HepG2 (cell line): ENCODE measurements around the gene OSCP1. TPM values are rescaled to one million over a fixed set of nuclear protein-coding genes. Genes with fewer than 3 reads are reported as not detected.
A peak's percentile ranks its signal among the peaks of the same experiment; 100 is the strongest.

Experiments
- ARID2 ChIP-seq: sonication (generic); formaldehyde crosslinking; IDR thresholded peaks from 2 replicates; pipeline ENCODE4 v1.8.1; 2022; ENCODE audit warnings: mild to moderate bottlenecking, missing genetic modification reagents, borderline replicate concordance
- CBX1 ChIP-seq: IDR thresholded peaks from one replicate; pipeline ENCODE4 v1.6.1; 2016; ENCODE audit warnings: antibody characterized with exemption, low read depth
- HHEX ChIP-seq: IDR thresholded peaks from 2 replicates; pipeline ENCODE4 v1.6.1; 2016; ENCODE audit warnings: control low read depth
- HOXD1 ChIP-seq: sonication (generic); formaldehyde crosslinking; IDR thresholded peaks from 2 replicates; pipeline ENCODE4 v1.5.0; 2020; ENCODE audit warnings: missing genetic modification reagents
- MYC ChIP-seq: sonication (generic); formaldehyde crosslinking; IDR thresholded peaks from 2 replicates; pipeline ENCODE4 v1.9.0; 2021; ENCODE audit warnings: missing genetic modification reagents, borderline replicate concordance
- SAP130 ChIP-seq: IDR thresholded peaks from 2 replicates; pipeline ENCODE4 v1.6.1; 2016; ENCODE audit warnings: low read depth
- TP53 ChIP-seq: sonication (generic); formaldehyde crosslinking; conservative IDR thresholded peaks from 2 replicates; pipeline ENCODE4 v1.4.0; 2020; ENCODE audit warnings: missing genetic modification reagents
- WIZ ChIP-seq: sonication (generic); formaldehyde crosslinking; IDR thresholded peaks from 2 replicates; pipeline ENCODE4 v1.5.1; 2020; ENCODE audit warnings: mild to moderate bottlenecking, missing genetic modification reagents
- ZNF224 ChIP-seq: sonication (generic); formaldehyde crosslinking; IDR thresholded peaks from 2 replicates; pipeline ENCODE4 v1.5.0; 2020; ENCODE audit warnings: mild to moderate bottlenecking, missing genetic modification reagents
- ZNF260 ChIP-seq: sonication (generic); formaldehyde crosslinking; IDR thresholded peaks from 2 replicates; pipeline ENCODE4 v1.4.0; 2020; ENCODE audit warnings: missing genetic modification reagents, low read depth, mild to moderate bottlenecking, borderline replicate concordance
- ZNF607 ChIP-seq: sonication (generic); formaldehyde crosslinking; IDR thresholded peaks from 2 replicates; pipeline ENCODE4 v1.5.1; 2020; ENCODE audit warnings: missing genetic modification reagents, mild to moderate bottlenecking, borderline replicate concordance
- ZNF713 ChIP-seq: sonication (generic); formaldehyde crosslinking; IDR thresholded peaks from 2 replicates; pipeline ENCODE4 v1.4.0; 2020; ENCODE audit warnings: mild to moderate bottlenecking, missing genetic modification reagents
- ZNF790 ChIP-seq: sonication (generic); formaldehyde crosslinking; IDR thresholded peaks from 2 replicates; pipeline ENCODE4 v1.8.0; 2022; ENCODE audit warnings: missing genetic modification reagents, mild to moderate bottlenecking, borderline replicate concordance
- polyA plus RNA-seq, 8 experiments: library from polyadenylated mRNA; depleted of rRNA in 3 of 8; stranded (reverse) in 7 of 8; unstranded in 1 of 8; fragments of >200 nt; fragmentation: Illumina TruSeq in 4 of 8; extraction: Trizol in 4 of 8; gene quantifications; 2 replicates each; pipeline versions ENCODE4 v1.2.1 to v1.2.3, GENCODE V29; 2011 to 2016; ENCODE audit warnings: low read depth in 4 of 8, missing spikeins in 1 of 8, mixed read lengths in 1 of 8; ENCODE audit not compliant: insufficient read depth in 1 of 8
- total RNA-seq, 5 experiments: library from RNA; depleted of rRNA; stranded (reverse); fragments of >200 nt; fragmentation: Illumina TruSeq; extraction: Trizol; gene quantifications; 2 replicates each; pipeline ENCODE4 v1.2.3, GENCODE V29; 2016; ENCODE audit warnings: low read depth in 1 of 5
- TF ChIP-seq, protein P1 (sequence below): sonication (generic); formaldehyde crosslinking; IDR thresholded peaks from 2 replicates; pipeline ENCODE4 v1.8.1; 2022; ENCODE audit warnings: low read depth, mild to moderate bottlenecking, missing genetic modification reagents
- TF ChIP-seq, protein P2 (sequence below): sonication (generic); formaldehyde crosslinking; conservative IDR thresholded peaks from 2 replicates; pipeline ENCODE4 v1.4.0; 2020; ENCODE audit warnings: missing genetic modification reagents
- TF ChIP-seq, protein P3 (sequence below): sonication (generic); formaldehyde crosslinking; IDR thresholded peaks from 2 replicates; pipeline ENCODE4 v1.4.0; 2020; ENCODE audit warnings: mild to moderate bottlenecking, missing genetic modification reagents
- TF ChIP-seq, protein P4 (sequence below), 2 experiments: sonication (generic) in 1 of 2; formaldehyde crosslinking in 1 of 2; IDR thresholded peaks; 2 replicates each; pipeline versions ENCODE4 v1.5.1 to v1.6.1; 2011 to 2020; ENCODE audit warnings: borderline replicate concordance in 1 of 2, low read depth in 1 of 2, low read length in 1 of 2, mild to moderate bottlenecking in 1 of 2, missing genetic modification reagents in 1 of 2, moderate library complexity in 1 of 2
- TF ChIP-seq, protein P5 (sequence below): sonication (generic); formaldehyde crosslinking; conservative IDR thresholded peaks from 2 replicates; pipeline ENCODE4 v1.4.0; 2020; ENCODE audit warnings: missing genetic modification reagents

The OSCP1 gene
- total and polyA plus RNA-seq, 2 of the 13 experiments (the other 11 are each of a cell fraction or from before 2014, with no cell fraction given), result 0.60 to 0.84 TPM

DNA sequence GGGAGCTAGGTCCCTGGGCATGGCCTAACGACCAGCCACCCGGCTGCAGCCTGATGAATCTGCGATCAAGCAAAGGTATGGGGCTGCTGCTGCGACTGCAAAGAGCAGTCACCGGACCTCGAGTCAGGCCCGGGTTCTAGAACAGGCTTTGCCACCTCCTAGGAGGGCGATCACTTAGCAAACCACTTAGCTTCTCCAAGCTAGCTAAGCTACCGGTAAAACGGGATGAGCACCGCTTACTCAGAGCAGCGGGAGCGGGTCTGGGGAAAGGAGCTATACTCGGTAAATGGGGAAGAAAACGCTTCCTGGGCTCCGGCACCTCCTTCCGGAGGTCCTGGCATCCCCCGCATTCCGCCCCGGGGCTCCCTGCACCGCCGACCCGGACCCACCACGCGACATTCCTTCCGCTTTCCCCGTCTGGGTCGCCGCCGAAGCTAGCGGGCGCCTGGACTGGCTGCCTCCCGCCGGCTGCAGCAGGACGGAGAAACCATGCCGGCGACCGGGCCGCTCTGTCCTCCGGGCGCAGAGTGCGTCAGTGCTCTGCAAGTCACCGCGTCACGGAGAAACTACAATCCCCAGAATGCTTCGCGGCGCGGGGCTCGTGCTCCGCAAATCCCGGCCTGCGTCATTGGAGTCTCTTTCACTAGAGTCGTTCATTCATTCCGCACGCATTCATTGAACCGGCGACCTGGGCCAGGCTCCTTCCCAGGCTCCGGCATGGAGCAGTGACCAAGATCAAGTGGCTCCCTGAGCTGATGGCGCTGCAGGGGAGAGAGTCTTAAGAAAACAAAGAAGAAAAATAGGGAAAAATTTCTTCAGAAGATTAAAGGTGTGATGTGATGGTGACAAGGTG, 52.6 kb downstream of the OSCP1 start, which contains the start of gene LSM10 (continued):
- TF ChIP-seq, protein P1, sequence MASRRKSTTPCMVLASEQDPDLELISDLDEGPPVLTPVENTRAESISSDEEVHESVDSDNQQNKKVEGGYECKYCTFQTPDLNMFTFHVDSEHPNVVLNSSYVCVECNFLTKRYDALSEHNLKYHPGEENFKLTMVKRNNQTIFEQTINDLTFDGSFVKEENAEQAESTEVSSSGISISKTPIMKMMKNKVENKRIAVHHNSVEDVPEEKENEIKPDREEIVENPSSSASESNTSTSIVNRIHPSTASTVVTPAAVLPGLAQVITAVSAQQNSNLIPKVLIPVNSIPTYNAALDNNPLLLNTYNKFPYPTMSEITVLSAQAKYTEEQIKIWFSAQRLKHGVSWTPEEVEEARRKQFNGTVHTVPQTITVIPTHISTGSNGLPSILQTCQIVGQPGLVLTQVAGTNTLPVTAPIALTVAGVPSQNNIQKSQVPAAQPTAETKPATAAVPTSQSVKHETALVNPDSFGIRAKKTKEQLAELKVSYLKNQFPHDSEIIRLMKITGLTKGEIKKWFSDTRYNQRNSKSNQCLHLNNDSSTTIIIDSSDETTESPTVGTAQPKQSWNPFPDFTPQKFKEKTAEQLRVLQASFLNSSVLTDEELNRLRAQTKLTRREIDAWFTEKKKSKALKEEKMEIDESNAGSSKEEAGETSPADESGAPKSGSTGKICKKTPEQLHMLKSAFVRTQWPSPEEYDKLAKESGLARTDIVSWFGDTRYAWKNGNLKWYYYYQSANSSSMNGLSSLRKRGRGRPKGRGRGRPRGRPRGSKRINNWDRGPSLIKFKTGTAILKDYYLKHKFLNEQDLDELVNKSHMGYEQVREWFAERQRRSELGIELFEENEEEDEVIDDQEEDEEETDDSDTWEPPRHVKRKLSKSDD (CRISPR knock-in tag), result peak; percentile 73; the same call in 1 of the 2 replicates
- no peak; the same call in 1 of the 2 replicates for TF ChIP-seq HHEX (CRISPR knock-in tag)
- no peak for TF ChIP-seq ZNF260 (CRISPR knock-in tag)
- no peak for TF ChIP-seq ZNF790 (CRISPR knock-in tag)
- no peak for TF ChIP-seq ZNF224 (CRISPR knock-in tag)
- no peak for TF ChIP-seq WIZ (CRISPR knock-in tag)
- TF ChIP-seq ZNF713 (CRISPR knock-in tag), result no peak
- peak; percentile 77; the same call in 1 of the 2 replicates for TF ChIP-seq TP53
- TF ChIP-seq ZNF607, result peak; percentile 72; the same call in 1 of the 2 replicates
- TF ChIP-seq, protein P2, sequence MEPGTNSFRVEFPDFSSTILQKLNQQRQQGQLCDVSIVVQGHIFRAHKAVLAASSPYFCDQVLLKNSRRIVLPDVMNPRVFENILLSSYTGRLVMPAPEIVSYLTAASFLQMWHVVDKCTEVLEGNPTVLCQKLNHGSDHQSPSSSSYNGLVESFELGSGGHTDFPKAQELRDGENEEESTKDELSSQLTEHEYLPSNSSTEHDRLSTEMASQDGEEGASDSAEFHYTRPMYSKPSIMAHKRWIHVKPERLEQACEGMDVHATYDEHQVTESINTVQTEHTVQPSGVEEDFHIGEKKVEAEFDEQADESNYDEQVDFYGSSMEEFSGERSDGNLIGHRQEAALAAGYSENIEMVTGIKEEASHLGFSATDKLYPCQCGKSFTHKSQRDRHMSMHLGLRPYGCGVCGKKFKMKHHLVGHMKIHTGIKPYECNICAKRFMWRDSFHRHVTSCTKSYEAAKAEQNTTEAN, result 0 out of 2 replicates have a peak, but pooled peaks have one; percentile 23
- TF ChIP-seq SAP130 (CRISPR knock-in tag), result peak; percentile 96
- TF ChIP-seq, protein P3, sequence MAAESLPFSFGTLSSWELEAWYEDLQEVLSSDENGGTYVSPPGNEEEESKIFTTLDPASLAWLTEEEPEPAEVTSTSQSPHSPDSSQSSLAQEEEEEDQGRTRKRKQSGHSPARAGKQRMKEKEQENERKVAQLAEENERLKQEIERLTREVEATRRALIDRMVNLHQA (CRISPR knock-in tag), result no peak
- TF ChIP-seq ARID2 (CRISPR knock-in tag), result no peak
- no peak for TF ChIP-seq CBX1
- peak; percentile 82 for TF ChIP-seq MYC (CRISPR knock-in tag)
- TF ChIP-seq HOXD1 (CRISPR knock-in tag), result peak; percentile 51; the same call in 1 of the 2 replicates
- TF ChIP-seq, protein P4, sequence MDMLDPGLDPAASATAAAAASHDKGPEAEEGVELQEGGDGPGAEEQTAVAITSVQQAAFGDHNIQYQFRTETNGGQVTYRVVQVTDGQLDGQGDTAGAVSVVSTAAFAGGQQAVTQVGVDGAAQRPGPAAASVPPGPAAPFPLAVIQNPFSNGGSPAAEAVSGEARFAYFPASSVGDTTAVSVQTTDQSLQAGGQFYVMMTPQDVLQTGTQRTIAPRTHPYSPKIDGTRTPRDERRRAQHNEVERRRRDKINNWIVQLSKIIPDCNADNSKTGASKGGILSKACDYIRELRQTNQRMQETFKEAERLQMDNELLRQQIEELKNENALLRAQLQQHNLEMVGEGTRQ (IDR thresholded peaks at IDR 0.05; ENCODE audit: low read depth, low read length), result no peak
- TF ChIP-seq, protein P4 (CRISPR knock-in tag; IDR thresholded peaks at IDR 0.05; ENCODE audit: borderline replicate concordance), result peak; percentile 60; the same call in 1 of the 2 replicates
- TF ChIP-seq, protein P5, sequence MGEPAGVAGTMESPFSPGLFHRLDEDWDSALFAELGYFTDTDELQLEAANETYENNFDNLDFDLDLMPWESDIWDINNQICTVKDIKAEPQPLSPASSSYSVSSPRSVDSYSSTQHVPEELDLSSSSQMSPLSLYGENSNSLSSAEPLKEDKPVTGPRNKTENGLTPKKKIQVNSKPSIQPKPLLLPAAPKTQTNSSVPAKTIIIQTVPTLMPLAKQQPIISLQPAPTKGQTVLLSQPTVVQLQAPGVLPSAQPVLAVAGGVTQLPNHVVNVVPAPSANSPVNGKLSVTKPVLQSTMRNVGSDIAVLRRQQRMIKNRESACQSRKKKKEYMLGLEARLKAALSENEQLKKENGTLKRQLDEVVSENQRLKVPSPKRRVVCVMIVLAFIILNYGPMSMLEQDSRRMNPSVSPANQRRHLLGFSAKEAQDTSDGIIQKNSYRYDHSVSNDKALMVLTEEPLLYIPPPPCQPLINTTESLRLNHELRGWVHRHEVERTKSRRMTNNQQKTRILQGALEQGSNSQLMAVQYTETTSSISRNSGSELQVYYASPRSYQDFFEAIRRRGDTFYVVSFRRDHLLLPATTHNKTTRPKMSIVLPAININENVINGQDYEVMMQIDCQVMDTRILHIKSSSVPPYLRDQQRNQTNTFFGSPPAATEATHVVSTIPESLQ (CRISPR knock-in tag), result no peak
